WTC11 (cell line): ENCODE data around the gene ZFP92. TPM values are rescaled to one million over a fixed set of nuclear protein-coding genes. Genes with fewer than 3 reads are reported as not detected.

Experiments
- ATAC-seq: fragments of 200-7000 bp; cut with Tn5 transposase; 2 replicates; pipeline ENCODE4 v1.10.0; 2021; ENCODE audit warnings: mild to moderate bottlenecking, moderate library complexity
- CTCF ChIA-PET: fragments of 300-600 bp; sonication (Branson Sonifier 250); formaldehyde crosslinking; loops from one replicate; lab custom pipeline; 2021; ENCODE audit warnings: antibody characterized with exemption; lab: Charles Lee
- POLR2A ChIA-PET: fragments of 350-600 bp; sonication (Branson Sonifier 250); formaldehyde crosslinking; loops from one replicate; lab custom pipeline; 2021; ENCODE audit warnings: antibody characterized with exemption; lab: Charles Lee
- DNase-seq: peaks from one replicate; pipeline ENCODE4 v3.0.0; 2021; ENCODE audit warnings: low spot score
- H3K27ac Mint-ChIP-seq: 2 replicates; pipeline ENCODE4 v1.8.0; 2021; ENCODE audit warnings: mixed read lengths
- H3K27me3 Mint-ChIP-seq: 2 replicates; pipeline ENCODE4 v1.8.0; 2021; ENCODE audit warnings: low read depth, mild to moderate bottlenecking, moderate library complexity, mixed read lengths
- H3K36me3 Mint-ChIP-seq: 2 replicates; pipeline ENCODE4 v1.8.0; 2021; ENCODE audit warnings: mixed read lengths
- H3K4me1 Mint-ChIP-seq: 2 replicates; pipeline ENCODE4 v1.8.0; 2022; ENCODE audit warnings: mixed read lengths
- H3K4me3 Mint-ChIP-seq: 2 replicates; pipeline ENCODE4 v1.8.0; 2021; ENCODE audit warnings: mild to moderate bottlenecking, moderate library complexity, mixed read lengths
- H3K9me3 Mint-ChIP-seq: 2 replicates; pipeline ENCODE4 v1.8.0; 2021; ENCODE audit warnings: mixed read lengths
- EMX1 ChIP-seq: fragments of 250-450 bp; sonication (Bioruptor Pico); IDR thresholded peaks from 2 replicates; pipeline ENCODE4 v1.8.0; 2021; ENCODE audit warnings: mild to moderate bottlenecking
- FOXP4 ChIP-seq: sonication (generic); formaldehyde crosslinking; IDR thresholded peaks from 2 replicates; pipeline ENCODE4 v1.8.0; 2022; ENCODE audit warnings: mild to moderate bottlenecking, missing genetic modification reagents
- GRHL2 ChIP-seq: fragments of 250-450 bp; sonication (Bioruptor Pico); IDR thresholded peaks from 2 replicates; pipeline ENCODE4 v1.8.0; 2022; ENCODE audit warnings: mild to moderate bottlenecking, moderate library complexity; ENCODE audit not compliant: insufficient replicate concordance, severe bottlenecking
- HMGXB4 ChIP-seq: sonication (generic); formaldehyde crosslinking; IDR thresholded peaks from 2 replicates; pipeline ENCODE4 v1.8.1; 2023; ENCODE audit warnings: mild to moderate bottlenecking, moderate library complexity, missing genetic modification reagents
- IRF1 ChIP-seq: sonication (generic); formaldehyde crosslinking; IDR thresholded peaks from 2 replicates; pipeline ENCODE4 v1.8.0; 2023; ENCODE audit warnings: missing genetic modification reagents
- IRF2 ChIP-seq: sonication (generic); formaldehyde crosslinking; IDR thresholded peaks from 2 replicates; pipeline ENCODE4 v1.8.0; 2022; ENCODE audit warnings: low read depth, missing genetic modification reagents, borderline replicate concordance
- JAZF1 ChIP-seq: fragments of 250-450 bp; sonication (Bioruptor Pico); IDR thresholded peaks from 2 replicates; pipeline ENCODE4 v1.9.0; 2021; ENCODE audit warnings: moderate library complexity, mild to moderate bottlenecking, inconsistent platforms
- MAX ChIP-seq: sonication (generic); formaldehyde crosslinking; IDR thresholded peaks from 2 replicates; pipeline ENCODE4 v1.8.0; 2022; ENCODE audit warnings: mild to moderate bottlenecking, missing genetic modification reagents
- NR3C1 ChIP-seq: sonication (generic); formaldehyde crosslinking; conservative IDR thresholded peaks from 2 replicates; pipeline ENCODE4 v1.8.1; 2023; ENCODE audit warnings: low read depth, mild to moderate bottlenecking, missing genetic modification reagents
- PREB ChIP-seq: sonication (generic); formaldehyde crosslinking; IDR thresholded peaks from 2 replicates; pipeline ENCODE4 v1.8.1; 2022; ENCODE audit warnings: mild to moderate bottlenecking, missing genetic modification reagents, moderate library complexity, borderline replicate concordance
- RORB ChIP-seq: fragments of 250-450 bp; sonication (Bioruptor Pico); IDR thresholded peaks from 2 replicates; pipeline ENCODE4 v1.9.0; 2021; ENCODE audit warnings: mild to moderate bottlenecking
- TCF7 ChIP-seq: sonication (generic); formaldehyde crosslinking; IDR thresholded peaks from 2 replicates; pipeline ENCODE4 v1.8.0; 2022; ENCODE audit warnings: mild to moderate bottlenecking, low read depth, missing genetic modification reagents, moderate library complexity
- ZNF425 ChIP-seq: fragments of 250-450 bp; sonication (Bioruptor Pico); conservative IDR thresholded peaks from 2 replicates; pipeline ENCODE4 v1.9.0; 2021; ENCODE audit warnings: mild to moderate bottlenecking
- total RNA-seq: library from RNA; stranded (reverse); gene quantifications from 3 replicates; pipeline ENCODE4 v1.2.3, GENCODE V29; 2021
- TF ChIP-seq, protein P1 (sequence below): fragments of 250-450 bp; sonication (Bioruptor Pico); IDR thresholded peaks from 2 replicates; pipeline ENCODE4 v1.9.0; 2021; ENCODE audit warnings: mild to moderate bottlenecking
- TF ChIP-seq, protein P2 (sequence below): sonication (generic); formaldehyde crosslinking; IDR thresholded peaks from 2 replicates; pipeline ENCODE4 v1.8.0; 2022; ENCODE audit warnings: mild to moderate bottlenecking, missing genetic modification reagents
- TF ChIP-seq, protein P3 (sequence below): fragments of 250-450 bp; sonication (Bioruptor Pico); IDR thresholded peaks from 2 replicates; pipeline ENCODE4 v2.1.2; 2022; ENCODE audit warnings: mild to moderate bottlenecking, moderate library complexity
- TF ChIP-seq, protein P4 (sequence below): sonication (generic); formaldehyde crosslinking; IDR thresholded peaks from 2 replicates; pipeline ENCODE4 v1.8.1; 2023; ENCODE audit warnings: mild to moderate bottlenecking, missing genetic modification reagents, borderline replicate concordance

The ZFP92 gene
- total RNA-seq, 1 experiment from 2014 or later, result 0.31 TPM

GRCh38 chrX:153377727-153378126, 33.5 kb upstream of the ZFP92 start:
- H3K4me1 Mint-ChIP-seq, result no peaks in the 10 kb centered on the region
- H3K36me3 Mint-ChIP-seq, result no peaks in the 10 kb centered on the region
- ChIA-PET POLR2A (no interaction called here), CTCF (no interaction called here)
- TF ChIP-seq, protein P1, sequence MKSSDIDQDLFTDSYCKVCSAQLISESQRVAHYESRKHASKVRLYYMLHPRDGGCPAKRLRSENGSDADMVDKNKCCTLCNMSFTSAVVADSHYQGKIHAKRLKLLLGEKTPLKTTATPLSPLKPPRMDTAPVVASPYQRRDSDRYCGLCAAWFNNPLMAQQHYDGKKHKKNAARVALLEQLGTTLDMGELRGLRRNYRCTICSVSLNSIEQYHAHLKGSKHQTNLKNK, result no peak
- TF ChIP-seq TCF7 (no peak), IRF1 (no peak), NR3C1 (CRISPR knock-in tag) (no peak), FOXP4 (no peak), RORB (CRISPR knock-in tag) (no peak), HMGXB4 (CRISPR knock-in tag) (no peak), MAX (CRISPR knock-in tag) (no peak), GRHL2 (CRISPR knock-in tag) (no peak), EMX1 (CRISPR knock-in tag) (no peak), ZNF425 (CRISPR knock-in tag) (no peak), IRF2 (no peak), PREB (no peak), JAZF1 (CRISPR knock-in tag) (no peak)
- TF ChIP-seq, protein P2, sequence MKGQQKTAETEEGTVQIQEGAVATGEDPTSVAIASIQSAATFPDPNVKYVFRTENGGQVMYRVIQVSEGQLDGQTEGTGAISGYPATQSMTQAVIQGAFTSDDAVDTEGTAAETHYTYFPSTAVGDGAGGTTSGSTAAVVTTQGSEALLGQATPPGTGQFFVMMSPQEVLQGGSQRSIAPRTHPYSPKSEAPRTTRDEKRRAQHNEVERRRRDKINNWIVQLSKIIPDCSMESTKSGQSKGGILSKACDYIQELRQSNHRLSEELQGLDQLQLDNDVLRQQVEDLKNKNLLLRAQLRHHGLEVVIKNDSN (CRISPR knock-in tag), result no peak
- TF ChIP-seq, protein P3, sequence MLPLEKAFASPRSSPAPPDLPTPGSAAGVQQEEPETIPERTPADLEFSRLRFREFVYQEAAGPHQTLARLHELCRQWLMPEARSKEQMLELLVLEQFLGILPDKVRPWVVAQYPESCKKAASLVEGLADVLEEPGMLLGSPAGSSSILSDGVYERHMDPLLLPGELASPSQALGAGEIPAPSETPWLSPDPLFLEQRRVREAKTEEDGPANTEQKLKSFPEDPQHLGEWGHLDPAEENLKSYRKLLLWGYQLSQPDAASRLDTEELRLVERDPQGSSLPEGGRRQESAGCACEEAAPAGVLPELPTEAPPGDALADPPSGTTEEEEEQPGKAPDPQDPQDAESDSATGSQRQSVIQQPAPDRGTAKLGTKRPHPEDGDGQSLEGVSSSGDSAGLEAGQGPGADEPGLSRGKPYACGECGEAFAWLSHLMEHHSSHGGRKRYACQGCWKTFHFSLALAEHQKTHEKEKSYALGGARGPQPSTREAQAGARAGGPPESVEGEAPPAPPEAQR, result no peak
- TF ChIP-seq, protein P4, sequence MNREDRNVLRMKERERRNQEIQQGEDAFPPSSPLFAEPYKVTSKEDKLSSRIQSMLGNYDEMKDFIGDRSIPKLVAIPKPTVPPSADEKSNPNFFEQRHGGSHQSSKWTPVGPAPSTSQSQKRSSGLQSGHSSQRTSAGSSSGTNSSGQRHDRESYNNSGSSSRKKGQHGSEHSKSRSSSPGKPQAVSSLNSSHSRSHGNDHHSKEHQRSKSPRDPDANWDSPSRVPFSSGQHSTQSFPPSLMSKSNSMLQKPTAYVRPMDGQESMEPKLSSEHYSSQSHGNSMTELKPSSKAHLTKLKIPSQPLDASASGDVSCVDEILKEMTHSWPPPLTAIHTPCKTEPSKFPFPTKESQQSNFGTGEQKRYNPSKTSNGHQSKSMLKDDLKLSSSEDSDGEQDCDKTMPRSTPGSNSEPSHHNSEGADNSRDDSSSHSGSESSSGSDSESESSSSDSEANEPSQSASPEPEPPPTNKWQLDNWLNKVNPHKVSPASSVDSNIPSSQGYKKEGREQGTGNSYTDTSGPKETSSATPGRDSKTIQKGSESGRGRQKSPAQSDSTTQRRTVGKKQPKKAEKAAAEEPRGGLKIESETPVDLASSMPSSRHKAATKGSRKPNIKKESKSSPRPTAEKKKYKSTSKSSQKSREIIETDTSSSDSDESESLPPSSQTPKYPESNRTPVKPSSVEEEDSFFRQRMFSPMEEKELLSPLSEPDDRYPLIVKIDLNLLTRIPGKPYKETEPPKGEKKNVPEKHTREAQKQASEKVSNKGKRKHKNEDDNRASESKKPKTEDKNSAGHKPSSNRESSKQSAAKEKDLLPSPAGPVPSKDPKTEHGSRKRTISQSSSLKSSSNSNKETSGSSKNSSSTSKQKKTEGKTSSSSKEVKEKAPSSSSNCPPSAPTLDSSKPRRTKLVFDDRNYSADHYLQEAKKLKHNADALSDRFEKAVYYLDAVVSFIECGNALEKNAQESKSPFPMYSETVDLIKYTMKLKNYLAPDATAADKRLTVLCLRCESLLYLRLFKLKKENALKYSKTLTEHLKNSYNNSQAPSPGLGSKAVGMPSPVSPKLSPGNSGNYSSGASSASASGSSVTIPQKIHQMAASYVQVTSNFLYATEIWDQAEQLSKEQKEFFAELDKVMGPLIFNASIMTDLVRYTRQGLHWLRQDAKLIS, result no peak
- DNase-seq (no peak), ATAC-seq (no peak)
- no peak overlapping the region for H3K27ac Mint-ChIP-seq
- no peak overlapping the region for H3K4me3 Mint-ChIP-seq
- no peaks in the 10 kb centered on the region for H3K27me3 Mint-ChIP-seq
- H3K9me3 Mint-ChIP-seq, result peaks cover 11% of the 10 kb centered on the region
